HL-60 (cell line): ENCODE measurements around the gene AGPAT4.
"Not testable (repeated sequence)": the region's sequence is repeated elsewhere in the genome, so short reads cannot be mapped to it uniquely, and the experiment has no call there.

ENCODE experiments used
- DNase-seq, 2 experiments: peaks; one replicate each; pipeline ENCODE4 v3.0.0-alpha.2; 2010 to 2020; ENCODE audit warnings: low read depth in 1 of 2, low spot score in 1 of 2
- H3K27ac ChIP-seq: fragments of 250-450 bp; sonication (Bioruptor Pico); replicated peaks from 2 replicates; pipeline ENCODE4 v1.5.1; 2020; ENCODE audit warnings: mild to moderate bottlenecking, moderate library complexity
- H3K27me3 ChIP-seq: fragments of 250-450 bp; sonication (Bioruptor Pico); 2 replicates; pipeline ENCODE4 v1.5.1; 2021; ENCODE audit warnings: mild to moderate bottlenecking, moderate library complexity; ENCODE audit not compliant: insufficient read depth, poor library complexity, severe bottlenecking
- H3K4me3 ChIP-seq: replicated peaks from 2 replicates; pipeline ENCODE4 v1.5.1; 2011; ENCODE audit warnings: mild to moderate bottlenecking, control low read depth, low read length; ENCODE audit not compliant: insufficient read depth
- GABPA ChIP-seq: IDR thresholded peaks from 2 replicates; pipeline ENCODE4 v1.6.1; 2012; ENCODE audit warnings: low read depth
- POLR2AphosphoS5 ChIP-seq: IDR thresholded peaks from 2 replicates; pipeline ENCODE4 v1.6.1; 2012; ENCODE audit warnings: low read depth
- REST ChIP-seq: IDR thresholded peaks from 2 replicates; pipeline ENCODE4 v1.6.1; 2012; ENCODE audit warnings: low read depth; ENCODE audit not compliant: insufficient replicate concordance
- SPI1 ChIP-seq: IDR thresholded peaks from 2 replicates; pipeline ENCODE4 v1.6.1; 2012; ENCODE audit warnings: low read depth, mild to moderate bottlenecking, borderline replicate concordance
- TF ChIP-seq, protein P1 (sequence below): IDR thresholded peaks from one replicate; pipeline ENCODE4 v1.5.1; 2011; ENCODE audit warnings: low read length, control low read depth, inconsistent platforms; ENCODE audit not compliant: insufficient read depth

AGPAT4 gene

DNA sequence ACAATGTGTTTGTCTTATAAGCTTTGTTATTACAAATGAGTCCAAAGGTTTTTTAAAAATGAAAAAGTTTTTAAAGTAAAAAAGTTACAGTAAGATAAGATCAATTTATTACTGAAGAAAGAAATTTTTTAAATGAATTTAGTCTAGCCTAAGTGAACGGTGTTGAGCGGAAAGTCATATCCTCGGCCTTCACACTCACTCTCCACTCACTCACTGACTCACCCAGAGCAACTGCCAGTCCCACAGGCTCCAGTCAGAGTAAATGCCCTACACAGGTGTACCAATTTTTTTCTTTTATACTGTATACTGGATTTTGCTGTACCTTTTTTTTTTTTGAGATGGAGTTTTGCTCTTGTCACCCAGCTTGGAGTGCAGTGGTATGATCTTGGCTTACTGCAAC lies 42.7 kb upstream of the AGPAT4 start:
- Histone ChIP-seq H3K4me3 (no peak overlapping the region), H3K27ac (no peak overlapping the region), H3K27me3 (no peaks in the 10 kb centered on the region)
- TF ChIP-seq POLR2AphosphoS5: no peak
- no peak for TF ChIP-seq REST
- TF ChIP-seq SPI1: no peak
- TF ChIP-seq, protein P1, sequence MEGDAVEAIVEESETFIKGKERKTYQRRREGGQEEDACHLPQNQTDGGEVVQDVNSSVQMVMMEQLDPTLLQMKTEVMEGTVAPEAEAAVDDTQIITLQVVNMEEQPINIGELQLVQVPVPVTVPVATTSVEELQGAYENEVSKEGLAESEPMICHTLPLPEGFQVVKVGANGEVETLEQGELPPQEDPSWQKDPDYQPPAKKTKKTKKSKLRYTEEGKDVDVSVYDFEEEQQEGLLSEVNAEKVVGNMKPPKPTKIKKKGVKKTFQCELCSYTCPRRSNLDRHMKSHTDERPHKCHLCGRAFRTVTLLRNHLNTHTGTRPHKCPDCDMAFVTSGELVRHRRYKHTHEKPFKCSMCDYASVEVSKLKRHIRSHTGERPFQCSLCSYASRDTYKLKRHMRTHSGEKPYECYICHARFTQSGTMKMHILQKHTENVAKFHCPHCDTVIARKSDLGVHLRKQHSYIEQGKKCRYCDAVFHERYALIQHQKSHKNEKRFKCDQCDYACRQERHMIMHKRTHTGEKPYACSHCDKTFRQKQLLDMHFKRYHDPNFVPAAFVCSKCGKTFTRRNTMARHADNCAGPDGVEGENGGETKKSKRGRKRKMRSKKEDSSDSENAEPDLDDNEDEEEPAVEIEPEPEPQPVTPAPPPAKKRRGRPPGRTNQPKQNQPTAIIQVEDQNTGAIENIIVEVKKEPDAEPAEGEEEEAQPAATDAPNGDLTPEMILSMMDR: no peak
- TF ChIP-seq GABPA: no peak
- no peak for DNase-seq

- DNase-seq, H3K27ac ChIP-seq, H3K27me3 ChIP-seq, H3K4me3 ChIP-seq: not testable (repeated sequence)
Observed at GRCh38 chr6:161315246-161315917, 41.5 kb upstream of the AGPAT4 start.

- not testable (repeated sequence) for H3K4me3 ChIP-seq, H3K27ac ChIP-seq, DNase-seq, H3K27me3 ChIP-seq
Observed at GRCh38 chr6:161314541-161315245, 40.8 kb upstream of the AGPAT4 start.

GRCh38 chr6:161313940-161314509 lies 40.2 kb upstream of the AGPAT4 start:
- no peak overlapping the region for H3K27ac ChIP-seq
- no peaks in the 10 kb centered on the region for H3K27me3 ChIP-seq
- no peak overlapping the region for H3K4me3 ChIP-seq
- no peak for DNase-seq
- TF ChIP-seq REST (no peak), SPI1 (no peak), POLR2AphosphoS5 (no peak), GABPA (no peak)
- TF ChIP-seq, protein P1: no peak

DNA sequence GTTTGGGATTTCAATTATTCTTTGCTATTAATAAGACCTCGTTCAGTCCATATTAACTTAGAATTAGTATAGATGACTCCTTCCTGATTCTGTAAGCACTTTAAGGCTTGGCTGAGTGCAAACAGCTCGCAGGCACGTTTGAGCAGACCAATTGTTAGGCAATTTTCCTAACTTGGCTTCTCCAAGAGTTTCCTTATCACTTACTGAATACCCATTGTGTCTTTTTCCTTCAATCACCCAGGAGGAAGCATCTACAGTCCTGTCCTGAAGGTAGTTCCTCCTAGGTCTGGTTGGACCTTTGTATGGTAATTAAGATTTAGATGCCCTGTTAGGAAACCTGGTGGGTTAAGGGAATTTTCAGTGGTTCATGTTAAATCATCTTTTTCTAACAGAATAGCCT lies 39.6 kb upstream of the AGPAT4 start:
- not testable (repeated sequence) for H3K27ac ChIP-seq, H3K4me3 ChIP-seq, H3K27me3 ChIP-seq, DNase-seq

GRCh38 chr6:161309774-161310173 lies 35.9 kb upstream of the AGPAT4 start:
- H3K4me3 ChIP-seq, H3K27ac ChIP-seq, H3K27me3 ChIP-seq, DNase-seq: not testable (repeated sequence)
